Hematopoietic multipotent progenitor cell treated with erythropoietin and hydrocortisone succinate and interleukin-3 and kit ligand, for 8 days (in vitro differentiated cells): ENCODE results near the gene RXFP4.
A peak's percentile ranks its signal among the peaks of the same experiment; 100 is the strongest.
"Not testable (repeated sequence)": the region's sequence is repeated elsewhere in the genome, so short reads cannot be mapped to it uniquely, and the experiment has no call there.

Source experiments
- DNase-seq: peaks from one replicate; pipeline ENCODE4 v3.0.0-alpha.2; 2015

Gene RXFP4, protein sequence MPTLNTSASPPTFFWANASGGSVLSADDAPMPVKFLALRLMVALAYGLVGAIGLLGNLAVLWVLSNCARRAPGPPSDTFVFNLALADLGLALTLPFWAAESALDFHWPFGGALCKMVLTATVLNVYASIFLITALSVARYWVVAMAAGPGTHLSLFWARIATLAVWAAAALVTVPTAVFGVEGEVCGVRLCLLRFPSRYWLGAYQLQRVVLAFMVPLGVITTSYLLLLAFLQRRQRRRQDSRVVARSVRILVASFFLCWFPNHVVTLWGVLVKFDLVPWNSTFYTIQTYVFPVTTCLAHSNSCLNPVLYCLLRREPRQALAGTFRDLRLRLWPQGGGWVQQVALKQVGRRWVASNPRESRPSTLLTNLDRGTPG

DNA sequence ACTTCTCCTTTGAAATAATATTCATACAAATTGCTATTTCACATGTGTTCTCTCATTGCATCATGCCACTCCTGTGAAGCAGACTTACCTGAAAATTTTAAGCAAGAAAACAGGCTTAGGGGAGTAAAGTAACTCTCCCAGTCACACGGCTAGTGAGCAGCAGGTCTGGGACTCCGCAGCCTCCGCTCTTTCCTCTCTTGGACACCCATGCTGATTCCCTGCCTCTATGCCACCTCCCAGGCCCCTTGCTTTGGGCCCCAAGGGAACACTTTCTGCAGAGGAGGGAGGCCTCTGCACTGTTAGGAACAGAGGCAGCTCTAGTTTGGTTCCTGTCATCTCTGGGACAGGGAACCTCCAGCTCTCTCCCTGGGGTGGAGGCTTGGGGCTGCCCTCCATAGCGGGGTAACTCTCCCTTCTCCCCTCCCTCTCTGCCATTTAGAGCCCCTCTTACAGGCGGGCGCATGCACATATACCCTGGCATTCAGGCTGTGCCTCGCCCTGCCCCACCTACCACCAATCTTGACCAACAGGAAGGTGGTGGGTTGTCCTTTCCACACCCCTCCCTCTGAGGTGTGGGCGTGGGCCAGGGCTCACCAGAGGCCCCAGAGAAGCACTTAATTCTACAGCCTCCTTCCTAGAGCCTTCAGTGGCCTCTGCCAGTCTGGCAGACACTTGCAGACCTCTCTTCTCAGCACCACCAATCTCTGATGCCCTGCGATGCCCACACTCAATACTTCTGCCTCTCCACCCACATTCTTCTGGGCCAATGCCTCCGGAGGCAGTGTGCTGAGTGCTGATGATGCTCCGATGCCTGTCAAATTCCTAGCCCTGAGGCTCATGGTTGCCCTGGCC, at the start of gene RXFP4:
TSS of gene RXFP4 (plus strand) at position 646 of the 852 bp plus-strand sequence. CDS start at position 718, 72 bp downstream.
- peak; percentile 43 for DNase-seq

GRCh38 chr1:155892796-155893195, 48.6 kb upstream of the RXFP4 start:
- DNase-seq: no peak

DNA sequence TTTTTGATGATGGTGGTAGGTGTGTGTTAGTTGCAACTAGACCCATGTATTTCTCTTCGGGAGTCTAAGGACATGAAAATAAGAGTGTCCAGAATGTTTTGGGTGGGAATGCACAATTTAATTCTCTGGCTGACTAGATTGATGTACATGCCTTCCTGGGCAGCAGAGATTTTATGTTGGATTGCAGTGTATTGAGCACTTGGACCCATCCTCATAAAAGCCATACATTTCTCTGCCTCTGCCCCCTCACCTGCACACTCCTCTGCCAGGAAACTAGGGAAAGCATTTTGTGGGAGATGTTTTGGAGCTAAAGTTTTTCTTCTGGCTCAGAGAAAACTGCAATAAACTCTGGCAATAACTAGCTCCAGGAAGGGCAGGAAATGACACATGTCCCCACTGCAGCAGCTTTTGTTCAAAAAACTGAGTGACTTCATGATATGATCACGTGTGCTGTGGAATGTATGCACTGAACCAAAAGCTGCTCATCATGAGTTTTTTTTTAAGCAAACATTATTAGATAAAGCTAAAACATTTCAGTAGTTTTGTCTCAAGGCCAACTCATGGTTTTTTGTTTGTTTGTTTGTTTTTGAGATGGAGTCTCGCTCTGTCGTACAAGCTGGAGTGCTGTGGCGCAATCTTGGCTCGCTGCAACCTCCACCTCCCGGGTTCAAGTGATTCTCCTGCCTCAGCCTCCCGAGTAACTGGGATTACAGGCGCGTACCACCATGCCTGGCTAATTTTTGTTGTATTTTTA, 47.9 kb upstream of the RXFP4 start:
- no peak for DNase-seq

DNA sequence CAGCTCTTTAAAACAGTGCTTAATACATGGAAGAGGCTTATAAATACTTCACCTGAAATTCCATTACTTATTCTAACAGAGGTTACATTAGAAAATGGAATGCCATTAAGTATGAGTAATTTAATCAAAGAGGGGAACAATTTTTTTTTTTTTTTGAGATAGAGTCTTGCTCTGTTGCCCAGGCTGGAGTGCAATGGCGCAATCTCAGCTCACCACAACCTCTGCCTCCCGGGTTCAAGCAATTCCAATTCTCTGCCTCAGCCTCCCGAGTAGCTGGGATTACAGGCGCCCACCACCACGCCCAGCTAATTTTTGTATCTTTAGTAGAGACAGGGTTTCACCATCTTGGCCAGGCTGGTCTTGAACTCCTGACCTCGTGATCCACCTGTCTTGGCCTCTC, 45.8 kb upstream of the RXFP4 start:
- not testable (repeated sequence) for DNase-seq

DNA sequence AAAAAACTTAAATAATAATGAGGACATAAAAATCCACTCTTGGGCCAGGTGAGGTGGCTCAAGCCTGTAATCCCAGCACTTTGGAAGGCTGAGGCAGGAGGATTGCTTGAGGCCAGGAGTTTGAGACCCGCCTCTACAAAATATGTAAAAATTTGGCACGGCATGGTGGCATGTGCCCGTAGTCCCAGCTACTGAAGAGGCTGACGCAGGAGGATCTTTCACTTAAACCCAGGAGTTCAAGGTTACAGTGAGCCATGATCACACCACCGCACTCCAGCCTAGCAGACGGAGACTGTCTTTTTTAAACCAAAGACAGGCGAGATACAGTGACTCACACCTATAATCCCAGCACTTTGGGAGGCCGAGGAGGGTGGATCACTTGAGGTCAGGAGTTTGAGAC, 45.0 kb upstream of the RXFP4 start:
- DNase-seq: not testable (repeated sequence)

GRCh38 chr1:155897746-155898145, 43.7 kb upstream of the RXFP4 start:
- DNase-seq: no peak

- DNase-seq: no peak
Observed at GRCh38 chr1:155898888-155899287, 42.5 kb upstream of the RXFP4 start.

GRCh38 chr1:155899683-155900082, 41.8 kb upstream of the RXFP4 start:
- no peak for DNase-seq

DNA sequence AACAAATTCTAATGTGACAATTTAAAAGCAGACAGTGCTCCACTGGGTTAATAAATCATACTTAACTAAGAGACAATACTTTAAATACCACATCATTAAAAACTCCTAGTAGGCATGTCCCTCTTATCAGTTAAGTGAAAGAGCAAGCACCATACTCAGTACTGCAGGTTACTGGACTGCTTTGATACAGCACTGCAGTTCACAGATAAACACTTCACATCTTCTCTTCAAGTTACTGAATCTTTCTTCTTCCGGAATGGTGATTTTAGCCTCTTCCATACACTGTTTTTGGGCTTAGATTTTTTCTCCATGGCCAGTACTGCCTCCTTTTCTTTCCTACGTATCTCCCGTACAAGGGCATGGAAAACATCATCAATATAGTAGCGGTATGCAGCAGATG, 41.3 kb upstream of the RXFP4 start:
- peak; percentile 82 for DNase-seq

DNA sequence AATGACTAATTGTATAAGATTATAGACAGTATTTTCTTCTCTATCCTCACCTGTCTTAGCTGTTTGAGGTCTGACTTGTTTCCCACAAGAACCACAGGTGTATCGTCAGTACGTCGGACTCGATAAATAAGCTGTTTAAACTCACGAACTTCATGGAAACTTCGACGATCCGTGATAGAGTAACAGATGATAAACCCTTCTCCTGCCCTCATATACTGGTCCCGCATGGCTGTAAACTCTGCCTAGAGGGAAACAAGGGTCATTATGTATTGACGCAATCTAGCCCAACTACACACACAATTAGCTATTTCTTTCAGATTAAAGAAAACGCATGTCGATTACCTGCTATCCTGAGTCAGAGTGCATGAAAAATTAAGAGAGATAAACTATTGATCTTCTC, 37.2 kb upstream of the RXFP4 start:
- no peak for DNase-seq

GRCh38 chr1:155909894-155910293, 31.5 kb upstream of the RXFP4 start:
- DNase-seq: peak; percentile 48

DNA sequence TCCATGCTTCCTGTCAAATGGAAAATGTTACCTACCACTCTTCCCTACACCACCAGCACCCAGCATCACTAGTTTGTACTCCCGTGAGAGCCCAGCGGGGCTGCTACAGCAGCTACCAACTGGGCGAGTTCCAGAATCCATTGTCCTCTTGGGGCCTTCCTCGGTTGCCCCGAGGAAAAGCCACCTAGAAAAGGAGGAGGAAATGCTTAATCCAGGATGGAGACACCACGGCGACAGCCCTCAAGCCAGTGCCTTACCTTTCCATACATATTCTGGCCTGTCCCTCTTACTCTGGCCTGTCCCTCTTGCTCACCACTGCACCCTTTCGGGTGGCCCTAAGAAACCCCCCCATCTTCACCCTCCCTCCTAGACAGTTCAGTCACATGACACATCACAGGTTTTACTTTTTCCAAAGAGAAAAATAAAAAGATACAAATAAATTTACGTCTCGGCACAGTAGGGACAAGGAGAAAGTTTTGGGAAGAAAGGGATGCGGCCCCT, 30.8 kb upstream of the RXFP4 start:
- DNase-seq: peak; percentile 38

DNA sequence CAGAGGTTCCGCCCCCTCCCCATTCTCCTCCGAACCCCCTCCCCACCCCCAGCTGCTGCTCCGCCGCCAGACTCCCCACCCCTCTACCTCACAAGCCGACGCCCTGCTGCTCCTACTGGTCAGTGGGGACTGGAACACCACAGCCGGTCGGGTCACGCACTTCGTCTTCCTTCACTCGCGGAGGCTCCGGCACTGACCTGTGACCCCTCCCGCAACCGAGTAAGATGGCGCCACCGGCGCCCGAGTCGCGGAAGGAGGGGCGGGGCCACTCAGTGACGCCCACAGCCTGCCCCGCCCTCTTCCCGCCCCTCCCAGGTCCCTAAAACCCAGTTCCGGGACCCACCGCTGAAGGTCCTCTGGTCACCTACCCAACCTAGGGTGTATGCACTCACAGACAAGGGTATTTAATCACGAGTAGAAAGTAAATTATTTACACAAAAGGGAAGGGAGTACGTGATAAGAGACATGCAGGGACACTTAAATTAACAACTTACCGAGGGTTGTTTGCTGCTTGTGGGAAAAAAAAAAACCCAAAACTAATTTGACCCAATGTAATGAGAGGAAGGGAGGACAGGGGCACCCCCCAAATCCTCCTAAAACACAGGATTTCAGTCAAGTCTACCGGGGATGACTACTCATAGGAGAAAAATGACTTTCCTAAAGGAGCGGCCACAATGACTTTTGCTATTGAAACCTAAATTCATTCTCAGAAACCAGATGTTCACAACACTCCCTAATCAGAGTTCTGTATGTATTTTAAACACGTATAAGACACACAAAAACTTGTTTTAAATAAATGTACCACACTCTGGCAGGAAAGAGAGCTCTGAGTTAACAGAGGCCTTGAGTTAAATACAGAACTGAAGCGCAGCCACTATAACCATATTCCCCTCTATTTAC, 30.0 kb upstream of the RXFP4 start, which contains the start of gene RIT1:
TSS of gene RIT1 (minus strand) at position 194 of the 900 bp plus-strand sequence. CDS start 588 bp downstream, outside the sequence.
- peak; percentile 84 for DNase-seq

- DNase-seq: no peak
Observed at GRCh38 chr1:155912056-155912536, 29.3 kb upstream of the RXFP4 start.

DNA sequence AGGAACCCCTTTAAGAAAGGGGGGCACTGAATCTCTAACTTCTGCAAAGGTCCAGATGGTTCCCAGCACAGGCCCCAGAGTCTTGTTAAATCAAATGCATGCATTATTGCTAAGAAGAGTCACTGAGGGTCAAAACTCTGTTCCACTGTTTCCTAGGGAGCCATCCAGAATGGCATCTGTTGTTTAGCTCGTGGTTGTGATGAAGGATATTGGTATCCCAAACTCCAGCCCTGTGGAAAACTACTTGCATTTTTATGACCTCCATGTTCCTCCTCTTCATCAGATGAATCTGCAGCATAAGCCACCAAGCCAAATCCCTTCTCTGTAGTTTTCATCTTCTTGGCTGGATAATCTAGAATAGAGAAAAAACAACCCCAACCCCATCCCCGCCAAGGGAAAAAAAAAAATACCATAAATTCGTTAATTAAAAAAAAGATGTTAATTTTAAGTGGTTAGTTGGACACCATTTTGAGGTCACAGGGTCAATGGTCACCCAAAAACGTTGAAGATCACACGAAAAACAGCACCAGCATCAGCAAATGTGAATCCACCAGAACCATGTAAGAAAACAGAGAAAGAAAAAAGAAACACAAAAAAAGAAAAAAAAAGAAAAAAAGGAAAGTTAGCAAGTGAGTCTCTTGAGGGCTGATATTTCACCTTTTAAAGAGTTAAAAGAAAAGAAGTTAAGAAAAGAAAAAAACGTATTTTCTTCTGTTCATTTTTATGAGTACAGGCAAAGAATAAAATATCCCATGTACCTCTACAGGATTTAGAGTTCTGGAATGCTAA, 27.3 kb upstream of the RXFP4 start:
- DNase-seq: no peak

GRCh38 chr1:155918660-155919059, 22.8 kb upstream of the RXFP4 start:
- no peak for DNase-seq

- DNase-seq: no peak
Observed at GRCh38 chr1:155919801-155920200, 21.6 kb upstream of the RXFP4 start.

DNA sequence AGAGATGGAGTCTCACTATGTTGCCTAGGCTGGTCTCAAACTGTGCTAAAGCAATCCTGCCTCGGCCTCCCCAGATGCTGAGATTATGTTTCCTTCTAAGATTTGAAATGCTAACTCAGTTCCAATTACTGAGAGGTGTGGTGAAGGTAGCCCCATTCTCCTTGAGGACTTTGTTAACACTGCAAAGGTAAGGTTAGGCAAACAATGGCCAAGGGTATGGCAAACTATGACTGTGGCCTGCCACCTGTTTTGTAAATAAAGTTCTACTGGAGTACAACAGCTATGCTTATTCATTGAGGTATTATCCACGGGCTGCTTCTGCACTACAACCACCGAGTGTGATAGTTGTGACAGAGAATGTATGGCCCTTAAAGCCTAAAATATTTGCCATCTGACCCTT, 20.7 kb upstream of the RXFP4 start:
- no peak for DNase-seq

- no peak for DNase-seq
Observed at GRCh38 chr1:155925506-155925905, 15.9 kb upstream of the RXFP4 start.

DNA sequence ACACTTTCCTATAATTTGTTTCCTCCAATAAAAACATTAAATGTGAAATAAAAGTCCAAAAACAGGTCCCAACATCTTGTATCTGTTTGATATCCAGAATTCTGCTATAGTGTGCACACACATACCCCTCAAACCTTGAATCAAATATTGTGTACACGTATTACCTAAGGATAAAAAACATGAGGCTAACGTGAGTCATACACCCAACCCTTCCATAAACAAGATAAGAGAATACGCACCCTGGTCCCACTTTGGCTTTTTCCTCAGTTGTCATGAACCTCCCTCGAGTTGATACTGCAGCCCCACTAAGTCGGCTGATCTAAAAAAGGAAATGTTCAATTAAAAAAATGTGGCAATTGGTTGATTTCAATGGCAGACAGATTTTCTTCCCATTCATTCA, 12.4 kb upstream of the RXFP4 start:
- DNase-seq: no peak

DNA sequence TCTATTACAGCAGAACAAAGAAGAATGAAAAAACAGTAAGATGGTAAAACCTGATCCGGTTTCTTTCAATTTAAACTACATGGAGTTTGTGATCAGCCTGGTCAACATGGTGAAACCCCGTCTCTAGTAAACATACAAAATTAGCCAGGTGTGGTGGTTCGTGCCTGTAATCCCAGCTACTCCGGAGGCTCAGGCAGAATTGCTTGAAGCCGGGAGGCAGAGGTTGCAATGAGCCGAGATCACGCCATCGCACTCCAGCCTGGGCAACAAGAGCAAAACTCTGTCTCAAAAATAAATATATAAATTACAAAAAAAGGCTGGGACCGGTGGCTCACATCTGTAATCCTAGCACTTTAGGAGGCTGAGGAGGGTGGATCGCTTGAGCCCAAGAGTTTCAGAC, 10.7 kb upstream of the RXFP4 start:
- not testable (repeated sequence) for DNase-seq
